Esophagus muscularis mucosa (tissue), 4 donors: ENCODE data around the gene PRB3. TPM values are rescaled to one million over a fixed set of nuclear protein-coding genes. Genes with fewer than 3 reads are reported as not detected.

Experiments used
- DNase-seq: peaks from one replicate; pipeline ENCODE4 v3.0.0-alpha.2; 2017; ENCODE audit errors: extremely low spot score
- H3K27ac ChIP-seq, 4 donors: fragments of 200-600 bp; sonication (generic); replicated peaks in 1 of 4; 1 replicate in 3 of 4; 2 replicates in 1 of 4; pipeline ENCODE4 v1.5.1; 2016 to 2019; ENCODE audit warnings: mild to moderate bottlenecking in 1 of 4
- H3K27me3 ChIP-seq, 4 donors: fragments of 200-600 bp; sonication (generic); one replicate each; pipeline versions ENCODE4 v1.5.1 to v1.6.0; 2016 to 2019
- H3K36me3 ChIP-seq, 4 donors: fragments of 200-600 bp; sonication (generic); one replicate each; pipeline ENCODE4 v1.5.1; 2016 to 2019
- H3K4me1 ChIP-seq, 4 donors: fragments of 200-600 bp; sonication (generic); one replicate each; pipeline ENCODE4 v1.5.1; 2016 to 2019
- H3K4me3 ChIP-seq, 4 donors: fragments of 200-600 bp; sonication (generic); 1 replicate in 2 of 4; 2 replicates in 2 of 4; pipeline ENCODE4 v1.5.1; 2016 to 2019; ENCODE audit warnings: mild to moderate bottlenecking in 4 of 4, moderate library complexity in 1 of 4
- H3K9me3 ChIP-seq, 4 donors: fragments of 200-600 bp; sonication (generic); 1 replicate in 3 of 4; 2 replicates in 1 of 4; pipeline ENCODE4 v1.5.1; 2016 to 2019
- CTCF ChIP-seq, 3 experiments: fragments of 200-600 bp in 2 of 3; fragments of 450-650 bp in 1 of 3; sonication (generic) in 2 of 3; IDR thresholded peaks; one replicate each; pipeline ENCODE4 v1.5.1; 2017 to 2019; ENCODE audit warnings: antibody characterized with exemption in 3 of 3, mild to moderate bottlenecking in 2 of 3, moderate library complexity in 1 of 3
- EP300 ChIP-seq: sonication (generic); formaldehyde crosslinking; IDR thresholded peaks from one replicate; pipeline ENCODE4 v1.6.1; 2017; ENCODE audit warnings: antibody characterized with exemption
- POLR2A ChIP-seq: fragments of 450-650 bp; IDR thresholded peaks from one replicate; pipeline ENCODE4 v1.6.1; 2017; ENCODE audit warnings: antibody characterized with exemption, moderate library complexity, mild to moderate bottlenecking, low read depth
- POLR2AphosphoS5 ChIP-seq, 2 donors: sonication (generic); formaldehyde crosslinking; IDR thresholded peaks; one replicate each; pipeline ENCODE4 v1.6.1; 2017; ENCODE audit warnings: antibody characterized with exemption in 2 of 2
- WGBS: methylation state at CpG from one replicate; pipeline ENCODE4 v1.1.5; 2018; 5-methylcytosine and 5-hydroxymethylcytosine counted together
- intact Hi-C: fragments of 100-400 bp; cut with DNase I; formaldehyde crosslinking; loops from one replicate; pipeline ENCODE4 v1.15.1; 2023
- total RNA-seq, 4 donors: library from RNA; depleted of rRNA; stranded (reverse); fragments of >200 nt; gene quantifications; one replicate each; pipeline versions ENCODE4 v1.1.0 to v1.2.1, GENCODE V29; 2016

The PRB3 gene
- total RNA-seq, 4 donors from 2014 or later, result not detected

- H3K4me1 ChIP-seq, result no peaks in the 10 kb centered on the region
- H3K27ac ChIP-seq, result no peak overlapping the region
- intact Hi-C loops, result no loop called here
- no peak overlapping the region for H3K4me3 ChIP-seq
- no peaks in the 10 kb centered on the region for H3K36me3 ChIP-seq
- no peak for TF ChIP-seq POLR2AphosphoS5 (IDR thresholded peaks at IDR 0.05)
- TF ChIP-seq CTCF (IDR thresholded peaks at IDR 0.05), result no peak
- no peak for TF ChIP-seq POLR2A
- no peak for TF ChIP-seq EP300
- DNase-seq, result no peak
- peaks cover 0 to 8% (median 2%) of the 10 kb centered on the region in 4 donors for H3K9me3 ChIP-seq
- WGBS, result 53% methylated on average over 1 of the region's 1 CpG
- no peaks in the 10 kb centered on the region for H3K27me3 ChIP-seq
Measured at GRCh38 chr12:11246489-11246888, 23.0 kb downstream of the PRB3 start.

- Histone ChIP-seq H3K9me3 (no peaks in the 10 kb centered on the region), H3K4me1 (no peaks in the 10 kb centered on the region), H3K4me3 (no peak overlapping the region), H3K27me3 (no peaks in the 10 kb centered on the region), H3K36me3 (no peaks in the 10 kb centered on the region), H3K27ac (no peak overlapping the region)
- no peak for DNase-seq
- WGBS, result 76% methylated on average over 3 of the region's 3 CpGs
- intact Hi-C loops, result no loop called here
- TF ChIP-seq CTCF (IDR thresholded peaks at IDR 0.05) (no peak), POLR2AphosphoS5 (IDR thresholded peaks at IDR 0.05) (no peak), POLR2A (no peak), EP300 (no peak)
Measured at GRCh38 chr12:11242656-11243055, 26.9 kb downstream of the PRB3 start.

GRCh38 chr12:11240348-11240930 lies 29.1 kb downstream of the PRB3 start:
- WGBS, result 39% methylated on average over 3 of the region's 3 CpGs
- intact Hi-C loops, result no loop called here
- Histone ChIP-seq H3K9me3 (no peaks in the 10 kb centered on the region), H3K4me1 (no peaks in the 10 kb centered on the region), H3K36me3 (no peaks in the 10 kb centered on the region), H3K27me3 (no peaks in the 10 kb centered on the region), H3K27ac (no peak overlapping the region), H3K4me3 (no peak overlapping the region)
- TF ChIP-seq CTCF (IDR thresholded peaks at IDR 0.05), result no peak
- no peak for TF ChIP-seq EP300
- no peak for TF ChIP-seq POLR2AphosphoS5 (IDR thresholded peaks at IDR 0.05)
- no peak for TF ChIP-seq POLR2A
- DNase-seq, result no peak

- intact Hi-C loops, result no loop called here
- 84% methylated on average over 4 of the region's 4 CpGs for WGBS
- no peak for DNase-seq
- Histone ChIP-seq H3K36me3 (no peaks in the 10 kb centered on the region), H3K27me3 (no peaks in the 10 kb centered on the region), H3K27ac (no peak overlapping the region), H3K4me1 (no peaks in the 10 kb centered on the region), H3K4me3 (no peak overlapping the region), H3K9me3 (no peaks in the 10 kb centered on the region)
- TF ChIP-seq EP300 (no peak), POLR2AphosphoS5 (IDR thresholded peaks at IDR 0.05) (no peak), POLR2A (no peak), CTCF (IDR thresholded peaks at IDR 0.05) (no peak)
Measured at GRCh38 chr12:11238275-11238674, 31.2 kb downstream of the PRB3 start.

GRCh38 chr12:11233532-11233931 lies 36.0 kb downstream of the PRB3 start:
- WGBS, result 61% methylated on average over 5 of the region's 5 CpGs
- TF ChIP-seq POLR2AphosphoS5 (IDR thresholded peaks at IDR 0.05) (no peak), POLR2A (no peak), CTCF (IDR thresholded peaks at IDR 0.05) (no peak), EP300 (no peak)
- intact Hi-C loops, result no loop called here
- H3K27ac ChIP-seq, result no peak overlapping the region
- DNase-seq, result no peak
- H3K27me3 ChIP-seq, result no peaks in the 10 kb centered on the region
- no peaks in the 10 kb centered on the region for H3K4me1 ChIP-seq
- H3K36me3 ChIP-seq, result no peaks in the 10 kb centered on the region
- no peak overlapping the region for H3K4me3 ChIP-seq
- H3K9me3 ChIP-seq, result no peaks in the 10 kb centered on the region
